ENCODE measurements around the gene AP1S2.

GRCh38 chrX:15848576-15848975 is 6.0 kb downstream of the AP1S2 start:
- no peak for TF ChIP-seq CTCF (IDR thresholded peaks at IDR 0.05; ENCODE audit: low read depth, low read length)
- TF ChIP-seq EZH2phosphoT487 (IDR thresholded peaks at IDR 0.05; ENCODE audit: low read depth) = no peak

Data from OCI-LY3 (cell line).